A549 (cell line): ENCODE measurements around the gene CHPF. TPM values are rescaled to one million over a fixed set of nuclear protein-coding genes. Genes with fewer than 3 reads are reported as not detected.

Source experiments
- ATAC-seq, 2 experiments: fragments of 200-7000 bp in 1 of 2; fragments of >200 bp in 1 of 2; cut with Nextera tagmentation in 1 of 2; cut with Tn5 transposase in 1 of 2; 3 replicates each; pipeline versions ENCODE4 v1.8.0 to v1.9.1; 2018 to 2020; ENCODE audit warnings: mild to moderate bottlenecking in 1 of 2, moderate library complexity in 1 of 2
- CTCF ChIA-PET: fragments of 300-600 bp; sonication (Branson Sonifier 250); formaldehyde crosslinking; extraction: SDS; loops from one replicate; lab custom pipeline; 2021; ENCODE audit warnings: antibody characterized with exemption, inconsistent platforms; lab: Yijun Ruan, JAX
- POLR2A ChIA-PET: fragments of 350-600 bp; formaldehyde crosslinking; extraction: SDS; loops from one replicate; lab custom pipeline; 2021; ENCODE audit warnings: antibody characterized with exemption, inconsistent platforms; lab: Yijun Ruan, JAX
- DNase-seq, 2 experiments: peaks; one replicate each; pipeline versions ENCODE4 v3.0.0 to v3.0.0-alpha.2; 2011 to 2016; ENCODE audit warnings: low read depth in 1 of 2, low spot score in 1 of 2
- FAIRE-seq: peaks from 2 replicates; lab custom pipeline; 2011; peaks lifted over from hg19 to GRCh38; lab: Jason Lieb, UNC
- H3K27ac ChIP-seq, 2 experiments: fragments of >200 bp; sonication (Bioruptor Twin); formaldehyde crosslinking; 3 replicates each; pipeline ENCODE4 v1.5.1; 2016 to 2017
- H3K4me1 ChIP-seq: fragments of >200 bp; sonication (Bioruptor Twin); formaldehyde crosslinking; 3 replicates; pipeline ENCODE4 v1.6.1; 2016
- H3K4me2 ChIP-seq: fragments of >200 bp; sonication (Bioruptor Twin); formaldehyde crosslinking; 3 replicates; pipeline ENCODE4 v1.6.1; 2016
- H3K4me3 ChIP-seq: fragments of >200 bp; sonication (Bioruptor Twin); formaldehyde crosslinking; 3 replicates; pipeline ENCODE4 v1.5.1; 2016
- H3K9me3 ChIP-seq: fragments of >200 bp; sonication (Bioruptor Twin); formaldehyde crosslinking; 3 replicates; pipeline ENCODE4 v1.6.1; 2016
- BHLHE40 ChIP-seq: IDR thresholded peaks from 2 replicates; pipeline ENCODE4 v1.6.1; 2012; ENCODE audit warnings: low read depth, low read length, inconsistent platforms
- CHD2 ChIP-seq: fragments of 150-350 bp; IDR thresholded peaks from 2 replicates; pipeline ENCODE4 v1.6.1; 2014; ENCODE audit warnings: low read length; ENCODE audit not compliant: partially characterized antibody
- CTCF ChIP-seq: fragments of >200 bp; sonication (Bioruptor Twin); formaldehyde crosslinking; IDR thresholded peaks from 3 replicates; pipeline ENCODE4 v1.5.1; 2016
- ESRRA ChIP-seq: fragments of 150-350 bp; IDR thresholded peaks from 2 replicates; pipeline ENCODE4 v1.6.1; 2014; ENCODE audit warnings: mild to moderate bottlenecking, low read length, borderline replicate concordance
- FOSB ChIP-seq: fragments of 250-450 bp; sonication (Bioruptor Pico); IDR thresholded peaks from 2 replicates; pipeline ENCODE4 v1.5.0; 2020; ENCODE audit warnings: mild to moderate bottlenecking, moderate library complexity
- FOSL2 ChIP-seq, 2 experiments: fragments of 450-650 bp in 1 of 2; fragments of >200 bp in 1 of 2; sonication (Bioruptor Twin) in 1 of 2; formaldehyde crosslinking; IDR thresholded peaks; 2 replicates each; pipeline versions ENCODE4 v1.5.0 to v1.6.1; 2016 to 2020; ENCODE audit warnings: mild to moderate bottlenecking in 1 of 2, moderate library complexity in 1 of 2
- FOXS1 ChIP-seq: fragments of 250-450 bp; sonication (Bioruptor Pico); IDR thresholded peaks from 2 replicates; pipeline ENCODE4 v1.5.0; 2020; ENCODE audit warnings: mild to moderate bottlenecking, moderate library complexity
- HES2 ChIP-seq: fragments of >200 bp; sonication (Bioruptor Twin); formaldehyde crosslinking; IDR thresholded peaks from 2 replicates; pipeline ENCODE4 v1.6.1; 2016
- HOXA7 ChIP-seq: fragments of 250-450 bp; sonication (Bioruptor Pico); IDR thresholded peaks from 2 replicates; pipeline ENCODE4 v1.5.0; 2020; ENCODE audit warnings: mild to moderate bottlenecking, moderate library complexity
- HOXB13 ChIP-seq: fragments of 250-450 bp; sonication (Bioruptor Pico); IDR thresholded peaks from 2 replicates; pipeline ENCODE4 v1.5.0; 2020; ENCODE audit warnings: low read depth, mild to moderate bottlenecking, moderate library complexity
- HOXB5 ChIP-seq: fragments of 250-450 bp; sonication (Bioruptor Pico); IDR thresholded peaks from 2 replicates; pipeline ENCODE4 v1.5.0; 2020; ENCODE audit warnings: mild to moderate bottlenecking, moderate library complexity
- KDM1A ChIP-seq: fragments of 200-600 bp; sonication (generic); IDR thresholded peaks from 2 replicates; pipeline ENCODE4 v1.6.1; 2016; ENCODE audit warnings: low read depth, mild to moderate bottlenecking
- KDM5A ChIP-seq: fragments of 200-600 bp; sonication (generic); IDR thresholded peaks from 2 replicates; pipeline ENCODE4 v1.6.1; 2016; ENCODE audit warnings: antibody characterized with exemption, mild to moderate bottlenecking
- MAX ChIP-seq: IDR thresholded peaks from 2 replicates; pipeline ENCODE4 v1.6.1; 2012
- NPAS2 ChIP-seq: fragments of 250-450 bp; sonication (Bioruptor Pico); IDR thresholded peaks from 2 replicates; pipeline ENCODE4 v1.8.0; 2022; ENCODE audit warnings: mild to moderate bottlenecking, moderate library complexity, borderline replicate concordance
- POLR2AphosphoS2 ChIP-seq: conservative IDR thresholded peaks from 2 replicates; pipeline ENCODE4 v1.6.1; 2012; ENCODE audit warnings: low read length, improper control_type of control experiment, inconsistent platforms
- REST ChIP-seq: fragments of 200-600 bp; sonication (generic); IDR thresholded peaks from 2 replicates; pipeline ENCODE4 v1.6.1; 2016; ENCODE audit warnings: antibody characterized with exemption, mild to moderate bottlenecking, moderate library complexity
- RFX5 ChIP-seq: fragments of 450-650 bp; IDR thresholded peaks from 2 replicates; pipeline ENCODE4 v1.7.1; 2014; ENCODE audit warnings: antibody characterized with exemption, mild to moderate bottlenecking, moderate library complexity
- RNF2 ChIP-seq: fragments of 200-600 bp; sonication (generic); IDR thresholded peaks from 2 replicates; pipeline ENCODE4 v1.6.1; 2016; ENCODE audit warnings: low read depth, mild to moderate bottlenecking, antibody characterized with exemption, moderate library complexity, borderline replicate concordance
- SMC3 ChIP-seq: fragments of >200 bp; sonication (Bioruptor Twin); formaldehyde crosslinking; IDR thresholded peaks from 3 replicates; pipeline ENCODE4 v1.6.1; 2018; ENCODE audit warnings: inconsistent platforms
- USF2 ChIP-seq: fragments of 450-650 bp; IDR thresholded peaks from 2 replicates; pipeline ENCODE4 v1.6.1; 2014; ENCODE audit warnings: antibody characterized with exemption
- ZC3H11A ChIP-seq: fragments of 450-650 bp; IDR thresholded peaks from 2 replicates; pipeline ENCODE4 v1.6.1; 2014; ENCODE audit warnings: antibody characterized with exemption, mild to moderate bottlenecking
- WGBS: methylation state at CpG from one replicate; pipeline ENCODE4 v1.1.6; 2017; ENCODE audit errors: missing lambda C conversion rate; 5-methylcytosine and 5-hydroxymethylcytosine counted together
- polyA plus RNA-seq, 4 experiments: library from polyadenylated mRNA; depleted of rRNA in 3 of 4; stranded (reverse); fragments of >200 nt; fragmentation: RNase III in 1 of 4; extraction: RNeasy Plus Mini Kit Qiagen cat#74134 plus additional on column Dnase treatment in 1 of 4; gene quantifications; 2 replicates in 3 of 4; 3 replicates in 1 of 4; pipeline ENCODE4 v1.2.3, GENCODE V29; 2011 to 2017

The CHPF gene
- polyA plus RNA-seq, 2 of the 4 experiments (the other 2 are of a cell fraction): 9.0 to 14.8 TPM

GRCh38 chr2:219560893-219561178, 17.2 kb upstream of the CHPF start:
- POLR2A ChIA-PET: interaction anchor here (2.8 kb wide), 1 partner anchor 10 kb away, joined by 9 read pairs; no protein-coding TSS in a partner anchor
- H3K9me3 ChIP-seq: no peaks in the 10 kb centered on the region
- H3K4me3 ChIP-seq: no peak overlapping the region
- no peaks in the 10 kb centered on the region for H3K4me1 ChIP-seq
- DNase-seq: no peak
- FAIRE-seq: no peak
- no peak overlapping the region for H3K4me2 ChIP-seq
- WGBS: 43% methylated on average over 3 of the region's 3 CpGs
- no peak overlapping the region for H3K27ac ChIP-seq
- ATAC-seq: no peak; a peak in 1 of 6 replicates
- TF ChIP-seq NPAS2 (CRISPR knock-in tag) (no peak), KDM5A (no peak), HOXA7 (CRISPR knock-in tag) (no peak), FOXS1 (CRISPR knock-in tag) (no peak), ESRRA (no peak), POLR2AphosphoS2 (no peak), HES2 (no peak), RNF2 (no peak), HOXB13 (no peak), KDM1A (no peak), BHLHE40 (no peak), REST (no peak), USF2 (no peak), SMC3 (no peak), CHD2 (no peak), FOSL2 (IDR thresholded peaks at IDR 0.05) (no peak), FOSL2 (CRISPR knock-in tag; IDR thresholded peaks at IDR 0.05) (no peak), ZC3H11A (no peak), FOSB (CRISPR knock-in tag) (no peak), MAX (no peak), RFX5 (no peak)
- CTCF ChIA-PET: interaction anchor here (0.6 to 6.0 kb wide), 23 partner anchors 11 to 172 kb away, joined by 3 to 77 read pairs (median 8); partner anchors contain the start of genes CHPF, INHA, OBSL1 and STK11IP

- no peaks in the 10 kb centered on the region for H3K9me3 ChIP-seq
- DNase-seq (peak in 1 of 2 experiments; percentile 47), ATAC-seq (peak; percentile 12 to 66; a peak in 4 of 6 replicates), FAIRE-seq (no peak)
- CTCF ChIA-PET: interaction anchor here (0.6 to 6.0 kb wide), 27 partner anchors 9 to 172 kb away, joined by 3 to 77 read pairs (median 6); partner anchors contain the start of genes CHPF, DES, INHA and OBSL1
- H3K4me1 ChIP-seq: no peaks in the 10 kb centered on the region
- no peak for TF ChIP-seq HOXB5
- TF ChIP-seq SMC3: peak; percentile 43
- TF ChIP-seq CTCF: peak; percentile 63
- H3K4me2 ChIP-seq: no peak overlapping the region
- H3K4me3 ChIP-seq: no peak overlapping the region
- POLR2A ChIA-PET: interaction anchor here (0.6 to 2.8 kb wide), 2 partner anchors 10 to 557 kb away, joined by 3 to 9 read pairs; no protein-coding TSS in a partner anchor
- H3K27ac ChIP-seq: no peak overlapping the region
- WGBS: 27% methylated on average over 4 of the region's 8 CpGs
Measured at GRCh38 chr2:219560037-219560892, 16.7 kb upstream of the CHPF start.
